Gastroesophageal sphincter (tissue), 4 donors: Measurements from ENCODE around the gene AMPD2. TPM values are rescaled to one million over a fixed set of nuclear protein-coding genes. Genes with fewer than 3 reads are reported as not detected.

Experiments used
- ATAC-seq: fragments of 150-250 bp; one replicate; pipeline ENCODE4 v1.9.1; 2016; ENCODE audit warnings: mild to moderate bottlenecking, moderate library complexity
- H3K27ac ChIP-seq, 4 donors: fragments of 200-600 bp; sonication (generic) in 3 of 4; 1 replicate in 3 of 4; 2 replicates in 1 of 4; pipeline ENCODE4 v1.5.1; 2016 to 2019
- H3K27me3 ChIP-seq: fragments of 200-600 bp; sonication (generic); one replicate; pipeline ENCODE4 v1.5.1; 2019
- H3K36me3 ChIP-seq, 2 donors: fragments of 200-600 bp; sonication (generic); one replicate each; pipeline ENCODE4 v1.5.1; 2019; ENCODE audit warnings: control low read depth in 1 of 2
- H3K4me1 ChIP-seq, 3 donors: fragments of 200-600 bp; sonication (generic); 1 replicate in 2 of 3; 2 replicates in 1 of 3; pipeline ENCODE4 v1.5.1; 2016 to 2019; ENCODE audit warnings: control low read depth in 2 of 3
- H3K4me3 ChIP-seq, 2 donors: fragments of 200-600 bp; sonication (generic); one replicate each; pipeline ENCODE4 v1.5.1; 2019; ENCODE audit warnings: mild to moderate bottlenecking in 1 of 2, moderate library complexity in 1 of 2
- H3K9me3 ChIP-seq, 3 donors: fragments of 200-600 bp; sonication (generic); one replicate each; pipeline ENCODE4 v1.5.1; 2017 to 2019; ENCODE audit warnings: control low read depth in 2 of 3
- EP300 ChIP-seq: sonication (generic); formaldehyde crosslinking; IDR thresholded peaks from one replicate; pipeline ENCODE4 v1.6.1; 2017; ENCODE audit warnings: antibody characterized with exemption, mild to moderate bottlenecking
- POLR2A ChIP-seq, 2 donors: fragments of 450-650 bp; IDR thresholded peaks; one replicate each; pipeline ENCODE4 v1.6.1; 2017; ENCODE audit warnings: antibody characterized with exemption in 2 of 2, mild to moderate bottlenecking in 2 of 2, moderate library complexity in 1 of 2
- POLR2AphosphoS5 ChIP-seq: sonication (generic); formaldehyde crosslinking; IDR thresholded peaks from one replicate; pipeline ENCODE4 v1.6.1; 2017; ENCODE audit warnings: antibody characterized with exemption
- WGBS, 2 donors: methylation state at CpG; one replicate each; pipeline ENCODE4 v1.1.5; 2018; ENCODE audit warnings: low coverage in 1 of 2; 5-methylcytosine and 5-hydroxymethylcytosine counted together
- total RNA-seq, 4 donors: library from RNA; depleted of rRNA; stranded (reverse); fragments of >200 nt; gene quantifications; one replicate each; pipeline ENCODE4 v1.1.0, GENCODE V29; 2016
- TF ChIP-seq, protein P1 (sequence below), 4 experiments: fragments of 200-600 bp in 2 of 4; fragments of 450-650 bp in 2 of 4; sonication (generic) in 1 of 4; IDR thresholded peaks; one replicate each; pipeline ENCODE4 v1.5.1; 2017 to 2019; ENCODE audit warnings: antibody characterized with exemption in 4 of 4, mild to moderate bottlenecking in 2 of 4, moderate library complexity in 2 of 4

Gene AMPD2
- total RNA-seq, 4 donors from 2014 or later, result 28.9 to 38.0 (median 35.6) TPM

DNA sequence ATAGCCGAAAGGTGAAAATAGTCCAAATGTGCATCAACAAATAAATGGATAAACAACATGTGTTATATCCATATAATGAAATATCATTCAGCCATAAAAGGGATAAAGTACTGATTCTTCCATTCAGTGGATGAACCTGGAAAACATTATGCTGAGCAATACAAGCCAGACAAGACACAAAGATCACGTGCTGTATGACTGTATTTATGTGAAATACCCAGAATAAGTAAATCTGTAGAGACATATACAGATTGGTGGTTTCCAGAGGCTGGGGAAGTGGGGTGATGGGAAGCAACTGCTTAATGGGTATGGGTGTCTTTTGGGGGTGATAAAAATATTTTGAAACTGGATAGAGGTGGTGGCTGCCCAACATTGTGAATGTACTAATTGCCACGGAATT lies 23.0 kb downstream of the AMPD2 start:
- no peak overlapping the region for H3K27ac ChIP-seq
- ATAC-seq, result no peak
- H3K9me3 ChIP-seq, result no peaks in the 10 kb centered on the region
- TF ChIP-seq, protein P1, sequence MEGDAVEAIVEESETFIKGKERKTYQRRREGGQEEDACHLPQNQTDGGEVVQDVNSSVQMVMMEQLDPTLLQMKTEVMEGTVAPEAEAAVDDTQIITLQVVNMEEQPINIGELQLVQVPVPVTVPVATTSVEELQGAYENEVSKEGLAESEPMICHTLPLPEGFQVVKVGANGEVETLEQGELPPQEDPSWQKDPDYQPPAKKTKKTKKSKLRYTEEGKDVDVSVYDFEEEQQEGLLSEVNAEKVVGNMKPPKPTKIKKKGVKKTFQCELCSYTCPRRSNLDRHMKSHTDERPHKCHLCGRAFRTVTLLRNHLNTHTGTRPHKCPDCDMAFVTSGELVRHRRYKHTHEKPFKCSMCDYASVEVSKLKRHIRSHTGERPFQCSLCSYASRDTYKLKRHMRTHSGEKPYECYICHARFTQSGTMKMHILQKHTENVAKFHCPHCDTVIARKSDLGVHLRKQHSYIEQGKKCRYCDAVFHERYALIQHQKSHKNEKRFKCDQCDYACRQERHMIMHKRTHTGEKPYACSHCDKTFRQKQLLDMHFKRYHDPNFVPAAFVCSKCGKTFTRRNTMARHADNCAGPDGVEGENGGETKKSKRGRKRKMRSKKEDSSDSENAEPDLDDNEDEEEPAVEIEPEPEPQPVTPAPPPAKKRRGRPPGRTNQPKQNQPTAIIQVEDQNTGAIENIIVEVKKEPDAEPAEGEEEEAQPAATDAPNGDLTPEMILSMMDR (IDR thresholded peaks at IDR 0.05), result no peak
- TF ChIP-seq POLR2AphosphoS5 (no peak), EP300 (no peak), POLR2A (IDR thresholded peaks at IDR 0.05) (no peak)
- peaks cover 0 to 17% (median 7%) of the 10 kb centered on the region in 3 donors for H3K4me1 ChIP-seq
- H3K36me3 ChIP-seq, result no peaks in the 10 kb centered on the region
- WGBS, 2 donors, result 60 to 84% methylated on average over 2 to 3 of the region's 3 CpGs
- H3K4me3 ChIP-seq, result no peak overlapping the region
- no peaks in the 10 kb centered on the region for H3K27me3 ChIP-seq

DNA sequence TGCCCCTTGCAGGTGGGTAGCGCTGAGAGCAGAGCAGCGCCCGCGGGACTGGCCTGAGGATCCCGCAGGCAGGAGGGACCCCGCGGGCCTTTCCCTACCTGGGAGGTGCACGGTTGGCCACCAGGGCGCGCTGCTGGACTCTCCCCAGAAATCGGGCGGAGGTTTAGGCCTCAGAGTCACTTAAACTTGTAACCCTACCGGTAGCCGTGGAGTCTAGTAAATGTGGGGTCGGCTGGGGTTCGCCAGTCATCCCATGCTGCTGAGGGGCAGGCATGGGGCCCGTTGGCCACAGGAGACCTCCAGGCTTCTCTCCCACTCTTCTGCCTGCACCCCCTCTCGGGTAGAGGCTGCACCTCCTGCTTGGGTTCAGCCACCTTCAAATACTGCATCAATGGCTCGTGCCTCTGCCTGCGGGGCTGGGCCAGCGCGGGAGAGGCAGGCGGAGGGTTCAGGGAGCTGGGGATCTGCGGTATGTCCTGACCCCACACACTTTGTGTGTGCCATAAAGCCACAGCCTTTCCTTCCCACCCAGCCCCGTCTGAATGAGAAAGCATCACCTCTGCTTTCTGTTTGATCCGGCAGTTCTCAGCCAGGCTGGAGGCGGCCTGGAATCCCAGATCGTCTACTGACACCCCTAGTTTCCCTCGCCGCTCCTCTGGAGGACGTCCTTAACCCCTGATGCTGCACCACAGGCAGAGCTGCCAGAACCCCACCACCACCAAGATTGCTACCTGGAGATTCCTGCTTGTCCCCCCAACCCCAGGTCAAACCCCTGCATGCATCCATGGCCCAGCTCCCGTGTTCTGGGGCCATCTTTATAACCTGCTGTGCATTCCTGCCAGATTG lies 24.0 kb downstream of the AMPD2 start:
- Histone ChIP-seq H3K4me3 (no peak overlapping the region), H3K4me1 (peaks cover 0 to 17% (median 7%) of the 10 kb centered on the region in 3 donors), H3K9me3 (no peaks in the 10 kb centered on the region), H3K36me3 (no peaks in the 10 kb centered on the region), H3K27ac (no peak overlapping the region), H3K27me3 (no peaks in the 10 kb centered on the region)
- ATAC-seq, result peak; percentile 88
- no peak for TF ChIP-seq POLR2A (IDR thresholded peaks at IDR 0.05)
- peak; percentile 11 for TF ChIP-seq POLR2AphosphoS5
- TF ChIP-seq, protein P1 (IDR thresholded peaks at IDR 0.05), result peak; percentile 80 to 95 (median 84)
- whole genome bisulfite sequencing, 2 donors, result 4 to 59% methylated on average over 5 to 10 of the region's 32 CpGs

DNA sequence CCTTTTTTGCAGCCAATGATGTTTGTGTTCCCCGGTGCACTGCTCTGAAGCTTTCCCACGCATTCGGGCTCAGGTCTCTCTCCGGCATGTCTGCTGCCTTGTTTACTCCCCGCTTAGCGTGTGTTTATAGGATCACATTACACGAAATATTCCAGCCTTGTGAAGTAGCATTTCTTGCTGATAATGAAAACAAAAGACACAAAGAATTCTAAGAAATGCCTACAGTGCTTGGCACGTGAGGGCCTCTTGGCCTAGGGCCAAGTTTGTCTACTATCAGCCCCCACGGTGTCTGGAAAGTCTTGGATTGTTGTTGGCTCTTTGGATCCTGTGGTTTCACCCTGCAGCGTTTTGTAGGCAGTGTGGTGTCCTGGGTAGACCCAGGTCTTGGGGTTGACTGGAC lies 25.0 kb downstream of the AMPD2 start:
- no peak overlapping the region for H3K4me3 ChIP-seq
- no CpG with 5 or more reads among the region's 10 CpGs for WGBS, 2 donors
- H3K4me1 ChIP-seq, result peaks cover 0 to 17% (median 7%) of the 10 kb centered on the region in 3 donors
- ATAC-seq, result no peak
- TF ChIP-seq POLR2AphosphoS5, result no peak
- TF ChIP-seq, protein P1 (IDR thresholded peaks at IDR 0.05), result no peak
- no peak for TF ChIP-seq POLR2A (IDR thresholded peaks at IDR 0.05)
- no peak for TF ChIP-seq EP300
- no peaks in the 10 kb centered on the region for H3K9me3 ChIP-seq
- H3K27ac ChIP-seq, result no peak overlapping the region
- H3K36me3 ChIP-seq, result no peaks in the 10 kb centered on the region
- no peaks in the 10 kb centered on the region for H3K27me3 ChIP-seq

DNA sequence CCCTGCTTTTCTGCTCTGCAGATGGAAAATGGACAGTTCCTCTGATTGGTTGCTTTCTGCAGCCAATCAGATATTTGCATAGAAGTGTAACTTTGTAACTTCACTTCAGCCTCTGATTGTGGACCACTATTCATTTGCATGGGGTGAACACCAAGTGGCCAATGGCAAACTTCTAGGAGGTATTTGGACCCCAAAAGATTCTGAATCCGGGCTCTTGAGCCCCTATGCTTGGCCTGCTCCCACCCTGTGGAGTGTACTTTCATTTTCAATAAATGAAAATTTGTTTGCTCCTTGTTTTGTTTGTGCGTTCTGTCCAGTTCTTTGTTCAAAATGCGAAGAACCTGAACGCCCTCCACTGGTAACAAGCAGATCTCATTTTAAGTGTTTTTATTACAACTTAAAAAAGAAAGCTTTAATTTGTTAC lies 29.9 kb downstream of the AMPD2 start:
- H3K36me3 ChIP-seq, result no peaks in the 10 kb centered on the region
- no peak overlapping the region for H3K27ac ChIP-seq
- TF ChIP-seq, protein P1 (IDR thresholded peaks at IDR 0.05), result peak in 3 of 4 experiments; percentile 30 to 39 (median 31)
- TF ChIP-seq POLR2A (IDR thresholded peaks at IDR 0.05), result no peak
- 30 to 71% methylated on average over 4 of the region's 4 CpGs for WGBS, 2 donors
- H3K4me1 ChIP-seq, result peaks cover 0 to 4% (median 0%) of the 10 kb centered on the region in 3 donors
- H3K27me3 ChIP-seq, result no peaks in the 10 kb centered on the region
- no peaks in the 10 kb centered on the region for H3K9me3 ChIP-seq
- H3K4me3 ChIP-seq, result peak overlapping the region in 1 of 2 donors; percentile 30
- ATAC-seq, result no peak

DNA sequence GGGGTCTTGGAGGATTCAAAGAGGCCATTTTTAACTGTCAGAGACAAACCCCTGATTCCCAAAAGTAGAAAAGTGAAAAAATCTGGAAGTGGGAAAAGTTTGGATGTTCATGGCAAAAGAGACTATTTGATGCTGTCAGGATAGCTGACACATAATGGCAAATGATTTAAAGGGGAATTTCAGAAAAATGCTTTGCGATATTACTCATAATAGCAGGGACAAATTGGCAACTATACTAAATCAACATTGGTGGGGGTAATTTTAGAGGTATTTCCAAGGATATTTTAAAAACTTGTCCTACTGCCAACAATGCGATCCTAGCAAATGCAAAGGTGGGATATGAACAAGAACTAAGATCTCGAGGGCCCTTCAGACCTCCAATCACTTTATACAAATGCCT lies 31.0 kb downstream of the AMPD2 start:
- H3K27me3 ChIP-seq, result no peaks in the 10 kb centered on the region
- 71 to 78% methylated on average over 3 of the region's 3 CpGs for WGBS, 2 donors
- H3K4me1 ChIP-seq, result peaks cover 0 to 15% (median 7%) of the 10 kb centered on the region in 3 donors
- no peak for TF ChIP-seq POLR2AphosphoS5
- TF ChIP-seq, protein P1 (IDR thresholded peaks at IDR 0.05), result no peak
- TF ChIP-seq POLR2A (IDR thresholded peaks at IDR 0.05), result no peak
- H3K36me3 ChIP-seq, result no peaks in the 10 kb centered on the region
- no peak overlapping the region for H3K27ac ChIP-seq
- H3K4me3 ChIP-seq, result no peak overlapping the region
- no peaks in the 10 kb centered on the region for H3K9me3 ChIP-seq
- ATAC-seq, result no peak
